ENCODE results near the gene ADCY1. TPM values are rescaled to one million over a fixed set of nuclear protein-coding genes. Genes with fewer than 3 reads are reported as not detected.

The ADCY1 gene
- total RNA-seq, 4 donors from 2014 or later = 2.5 to 9.0 (median 5.6) TPM

DNA sequence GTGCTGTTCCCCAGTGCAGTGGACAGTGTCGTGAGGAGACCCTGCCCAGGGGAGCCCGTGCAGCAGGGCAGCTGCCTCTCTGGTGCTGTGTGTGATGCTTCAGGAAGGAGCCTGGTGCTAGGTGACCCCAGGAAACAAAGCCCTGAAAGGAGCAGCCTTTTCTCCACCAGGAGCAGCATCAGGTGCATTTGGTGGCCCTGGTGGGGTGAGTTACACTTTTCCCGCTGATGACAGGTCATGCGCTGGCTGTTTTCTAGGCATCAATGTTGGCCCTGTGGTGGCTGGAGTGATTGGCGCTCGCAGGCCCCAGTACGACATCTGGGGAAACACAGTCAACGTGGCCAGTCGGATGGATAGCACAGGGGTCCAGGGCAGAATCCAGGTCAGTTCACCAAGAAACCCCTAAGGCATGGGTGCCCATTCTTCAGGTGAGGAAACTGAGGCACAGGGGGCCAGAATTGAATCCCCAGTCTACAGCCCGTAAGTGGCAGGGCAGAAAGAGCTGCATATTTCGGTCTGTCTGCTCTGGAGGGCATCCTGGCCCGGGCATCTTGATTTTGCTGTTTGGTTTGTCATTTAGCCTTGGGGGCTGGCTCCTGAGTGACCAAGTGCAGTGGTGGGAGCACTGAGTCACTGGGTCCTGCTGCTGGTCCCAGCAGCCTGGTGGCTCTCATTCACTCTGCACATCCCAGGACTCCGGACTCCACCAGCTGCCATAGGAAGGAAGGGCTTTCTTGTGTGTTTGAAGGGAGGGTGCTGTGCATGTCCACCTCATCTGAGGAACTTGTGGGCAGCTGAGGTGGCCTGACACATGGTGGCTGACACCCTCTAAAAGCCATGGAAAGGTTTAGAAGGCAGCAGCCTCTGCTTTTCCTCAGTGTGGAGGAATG lies 136.3 kb downstream of the ADCY1 start:
- H3K9me3 ChIP-seq = no peaks in the 10 kb centered on the region
- no peaks in the 10 kb centered on the region for H3K4me1 ChIP-seq
- no peaks in the 10 kb centered on the region for H3K27me3 ChIP-seq
- TF ChIP-seq, protein P1, sequence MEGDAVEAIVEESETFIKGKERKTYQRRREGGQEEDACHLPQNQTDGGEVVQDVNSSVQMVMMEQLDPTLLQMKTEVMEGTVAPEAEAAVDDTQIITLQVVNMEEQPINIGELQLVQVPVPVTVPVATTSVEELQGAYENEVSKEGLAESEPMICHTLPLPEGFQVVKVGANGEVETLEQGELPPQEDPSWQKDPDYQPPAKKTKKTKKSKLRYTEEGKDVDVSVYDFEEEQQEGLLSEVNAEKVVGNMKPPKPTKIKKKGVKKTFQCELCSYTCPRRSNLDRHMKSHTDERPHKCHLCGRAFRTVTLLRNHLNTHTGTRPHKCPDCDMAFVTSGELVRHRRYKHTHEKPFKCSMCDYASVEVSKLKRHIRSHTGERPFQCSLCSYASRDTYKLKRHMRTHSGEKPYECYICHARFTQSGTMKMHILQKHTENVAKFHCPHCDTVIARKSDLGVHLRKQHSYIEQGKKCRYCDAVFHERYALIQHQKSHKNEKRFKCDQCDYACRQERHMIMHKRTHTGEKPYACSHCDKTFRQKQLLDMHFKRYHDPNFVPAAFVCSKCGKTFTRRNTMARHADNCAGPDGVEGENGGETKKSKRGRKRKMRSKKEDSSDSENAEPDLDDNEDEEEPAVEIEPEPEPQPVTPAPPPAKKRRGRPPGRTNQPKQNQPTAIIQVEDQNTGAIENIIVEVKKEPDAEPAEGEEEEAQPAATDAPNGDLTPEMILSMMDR (IDR thresholded peaks at IDR 0.05) = no peak
- TF ChIP-seq EP300 (IDR thresholded peaks at IDR 0.05) (no peak), POLR2A (IDR thresholded peaks at IDR 0.05) (no peak)
- no peak overlapping the region for H3K27ac ChIP-seq
- DNase-seq (ENCODE audit: low spot score in 2 of 2) = peak in 1 of 2 donors; percentile 2
- WGBS, 2 donors = 89 to 96% methylated on average over 13 of the region's 13 CpGs
- peaks cover 0 to 25% (median 0%) of the 10 kb centered on the region in 3 donors for H3K36me3 ChIP-seq
- H3K4me3 ChIP-seq = no peak overlapping the region

DNA sequence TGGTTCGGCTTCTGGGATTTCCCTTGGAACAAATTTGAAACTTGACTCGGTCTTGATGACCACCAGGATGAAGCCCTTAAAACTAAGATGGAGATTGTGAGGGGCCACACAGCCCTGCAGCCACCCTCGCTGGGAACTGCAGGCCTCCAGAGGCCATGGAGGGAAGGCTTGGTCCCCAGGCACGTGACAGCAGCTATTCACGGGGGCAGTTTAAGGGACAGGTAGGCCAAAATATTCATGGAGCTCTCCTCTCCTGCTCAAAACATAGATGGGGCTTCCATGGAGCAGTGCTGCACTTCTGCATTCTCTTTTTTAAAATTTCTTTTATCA lies 137.0 kb downstream of the ADCY1 start:
- no peak for DNase-seq (ENCODE audit: low spot score in 2 of 2)
- WGBS, 2 donors = 91 to 96% methylated on average over 5 of the region's 5 CpGs

DNA sequence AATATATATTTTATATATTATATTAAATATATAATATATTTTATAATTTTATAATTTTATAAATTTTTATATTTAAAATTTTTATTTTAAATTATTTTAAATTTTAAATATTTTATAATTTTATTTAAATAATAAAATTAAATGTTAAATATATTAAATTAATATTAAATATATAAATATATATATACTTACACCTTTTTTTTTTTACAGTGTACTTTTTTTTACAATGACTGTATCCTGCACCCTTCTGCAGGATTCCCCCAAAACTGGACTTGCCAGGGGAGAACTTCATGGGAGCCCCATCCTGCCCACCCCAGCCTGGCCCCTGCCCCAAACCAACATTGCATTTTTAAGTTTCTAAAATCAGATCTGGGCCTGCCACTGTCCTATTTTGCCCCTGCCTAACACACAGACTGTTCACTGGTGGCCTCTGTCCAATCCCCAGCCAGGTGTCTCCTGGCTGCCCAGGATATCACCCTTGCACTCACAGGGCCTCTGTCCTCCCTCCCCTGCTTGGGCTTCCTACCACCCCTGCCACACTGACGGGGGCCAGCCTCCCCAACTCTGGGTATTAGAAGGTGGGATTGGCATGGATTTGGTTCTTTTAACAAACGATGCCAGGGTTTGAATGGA lies 138.0 kb downstream of the ADCY1 start:
- H3K36me3 ChIP-seq = peaks cover 0 to 25% (median 0%) of the 10 kb centered on the region in 3 donors
- peaks cover 0 to 2% (median 0%) of the 10 kb centered on the region in 4 donors for H3K4me1 ChIP-seq
- H3K4me3 ChIP-seq = no peak overlapping the region
- TF ChIP-seq, protein P1 (IDR thresholded peaks at IDR 0.05) = no peak
- TF ChIP-seq POLR2A (IDR thresholded peaks at IDR 0.05) = no peak
- 72 to 77% methylated on average over 2 of the region's 2 CpGs for WGBS, 2 donors
- no peaks in the 10 kb centered on the region for H3K9me3 ChIP-seq
- H3K27me3 ChIP-seq = no peaks in the 10 kb centered on the region
- no peak overlapping the region for H3K27ac ChIP-seq
- DNase-seq (ENCODE audit: low spot score in 2 of 2) = no peak

More for the DNA sequence above, 137.0 kb downstream of the ADCY1 start:
- Histone ChIP-seq H3K4me3 (no peak overlapping the region), H3K9me3 (no peaks in the 10 kb centered on the region), H3K36me3 (peaks cover 0 to 25% (median 0%) of the 10 kb centered on the region in 3 donors), H3K4me1 (no peaks in the 10 kb centered on the region), H3K27ac (no peak overlapping the region), H3K27me3 (no peaks in the 10 kb centered on the region)
- TF ChIP-seq, protein P1 (IDR thresholded peaks at IDR 0.05) = no peak
- TF ChIP-seq EP300 (IDR thresholded peaks at IDR 0.05) = no peak
- TF ChIP-seq POLR2A (IDR thresholded peaks at IDR 0.05) = no peak

DNA sequence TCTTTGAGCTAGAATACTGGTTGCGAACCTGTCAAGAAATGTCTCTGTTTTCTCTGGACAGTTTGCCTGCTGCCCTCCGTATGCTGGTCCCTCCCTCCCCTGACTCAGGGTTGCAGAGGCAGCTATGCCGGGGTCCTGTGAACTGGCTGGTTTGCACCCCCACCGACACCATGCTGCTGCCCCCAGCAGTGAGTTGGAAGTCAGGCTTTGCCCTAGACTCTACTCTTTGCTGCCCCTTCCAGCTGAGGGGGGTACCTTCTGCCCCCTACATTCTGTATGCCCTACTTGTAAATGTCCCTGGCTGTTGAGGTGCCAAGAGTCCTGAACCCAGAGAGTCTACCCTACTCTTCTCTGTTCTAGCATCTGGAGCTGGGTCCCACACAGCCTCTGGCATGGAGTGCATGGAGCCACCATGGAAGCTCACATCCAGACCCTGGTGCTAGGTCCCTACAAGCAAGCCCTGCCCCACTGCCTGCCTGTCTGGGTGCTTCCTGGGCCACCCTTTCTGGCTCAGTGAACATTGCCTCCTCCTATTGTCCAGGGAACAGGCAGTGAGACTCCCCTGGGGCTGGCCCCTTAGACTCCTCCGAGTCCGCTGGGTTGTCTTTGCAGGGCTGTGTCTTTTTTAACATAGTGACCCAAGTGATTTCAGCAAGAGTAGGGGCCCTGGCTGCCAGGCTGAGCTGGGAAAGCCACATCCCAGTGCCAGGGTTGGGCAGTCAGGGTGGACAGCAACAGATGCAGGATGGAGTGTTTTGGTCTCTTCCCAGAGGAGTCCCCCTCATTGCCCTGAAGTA lies 138.9 kb downstream of the ADCY1 start:
- H3K27me3 ChIP-seq = no peaks in the 10 kb centered on the region
- peaks cover 0 to 8% (median 0%) of the 10 kb centered on the region in 4 donors for H3K4me1 ChIP-seq
- WGBS, 2 donors = 85 to 86% methylated on average over 6 of the region's 6 CpGs
- H3K36me3 ChIP-seq = peaks cover 0 to 24% (median 0%) of the 10 kb centered on the region in 3 donors
- no peak overlapping the region for H3K4me3 ChIP-seq
- no peak for TF ChIP-seq POLR2A (IDR thresholded peaks at IDR 0.05)
- no peak for TF ChIP-seq EP300 (IDR thresholded peaks at IDR 0.05)
- TF ChIP-seq, protein P1 (IDR thresholded peaks at IDR 0.05) = no peak
- no peak for DNase-seq (ENCODE audit: low spot score in 2 of 2)
- no peak overlapping the region for H3K27ac ChIP-seq
- H3K9me3 ChIP-seq = no peaks in the 10 kb centered on the region
